ENCODE results near the gene RAI14. TPM values are rescaled to one million over a fixed set of nuclear protein-coding genes. Genes with fewer than 3 reads are reported as not detected.

Gene RAI14
- total RNA-seq, 6 experiments from 2014 or later: 11.9 to 30.8 (median 20.8) TPM

DNA sequence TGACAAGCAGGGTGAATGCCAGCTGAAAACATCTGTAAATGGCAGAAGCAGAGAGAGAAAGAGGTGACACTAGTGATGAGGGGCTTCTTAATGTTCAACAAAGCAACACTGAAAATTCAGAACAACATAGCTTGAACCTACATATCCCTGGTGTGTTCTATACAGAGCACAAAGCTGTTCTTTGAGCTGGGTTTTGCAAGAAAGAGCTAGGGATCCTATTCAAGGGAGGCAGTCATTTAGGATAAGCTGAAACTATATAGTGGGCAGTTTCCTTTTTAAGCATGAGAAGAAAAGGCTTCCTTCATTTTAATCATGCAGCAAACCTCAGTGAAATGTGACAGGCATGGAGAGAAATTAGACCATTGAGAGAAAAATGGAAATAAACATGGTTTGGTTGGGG, 45.6 kb upstream of the RAI14 start:
- Histone ChIP-seq H3K4me1 (no peaks in the 10 kb centered on the region), H3K36me3 (no peaks in the 10 kb centered on the region), H3K9me3 (no peaks in the 10 kb centered on the region), H3K27me3 (no peaks in the 10 kb centered on the region), H3K4me3 (no peak overlapping the region), H3K27ac (no peak overlapping the region)
- intact Hi-C loops (cut with DNase I): no loop called here
- no peak for DNase-seq
- no peak for ATAC-seq
- TF ChIP-seq CTCF (IDR thresholded peaks at IDR 0.05): no peak
- no peak for TF ChIP-seq POLR2A (IDR thresholded peaks at IDR 0.05)

DNA sequence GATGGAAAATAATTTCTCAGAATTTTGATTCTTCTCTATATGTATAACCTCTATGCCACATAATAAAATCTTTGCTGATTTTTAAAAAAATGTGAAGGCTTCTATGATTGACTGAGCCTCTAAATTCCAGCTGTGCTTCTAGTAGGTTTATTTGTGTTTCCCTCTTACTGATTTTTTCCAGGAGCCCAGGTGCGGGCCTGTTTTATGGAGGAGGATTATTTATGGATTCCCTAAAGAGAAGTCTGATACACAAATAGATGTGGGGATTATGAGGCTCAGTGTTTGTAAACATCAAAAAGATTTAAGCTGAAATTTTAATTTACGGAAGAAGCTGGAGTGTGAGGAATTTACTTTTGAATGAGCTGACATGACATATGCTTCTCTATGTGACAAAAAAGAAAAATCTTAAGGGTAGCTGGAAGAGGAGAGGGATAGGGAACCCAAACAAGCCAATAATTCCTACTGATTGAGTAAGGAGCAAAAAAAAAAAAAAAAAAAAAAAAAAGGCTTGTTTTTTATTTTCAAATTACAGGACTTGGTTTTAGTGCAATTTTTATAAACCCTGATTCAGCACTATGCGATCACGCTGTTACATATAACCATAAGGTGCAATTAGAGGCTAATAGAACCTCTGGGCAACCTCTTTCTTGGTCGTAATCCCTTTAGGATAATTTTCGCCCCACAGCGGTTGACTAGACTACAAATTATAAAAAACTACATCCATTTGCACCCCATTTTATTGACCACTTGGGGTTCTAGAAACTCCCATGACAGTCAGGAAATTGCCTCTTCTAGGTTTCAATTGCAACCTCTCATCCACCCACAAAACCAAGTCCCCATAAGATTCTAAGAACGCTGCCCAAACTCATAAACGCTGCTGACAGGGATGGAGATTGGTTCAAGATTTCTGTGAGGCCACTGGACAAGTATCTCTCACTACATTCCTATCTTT, 44.4 kb upstream of the RAI14 start:
- intact Hi-C loops (cut with DNase I): no loop called here
- ATAC-seq (no peak), DNase-seq (no peak)
- Histone ChIP-seq H3K27ac (no peak overlapping the region), H3K4me3 (no peak overlapping the region), H3K9me3 (no peaks in the 10 kb centered on the region), H3K4me1 (no peaks in the 10 kb centered on the region), H3K36me3 (no peaks in the 10 kb centered on the region), H3K27me3 (no peaks in the 10 kb centered on the region)
- WGBS (ENCODE audit: insufficient coverage, low coverage, low lambda C conversion rate, missing lambda C conversion rate): 86% methylated on average over 9 of the region's 9 CpGs
- TF ChIP-seq POLR2A (IDR thresholded peaks at IDR 0.05) (no peak), CTCF (IDR thresholded peaks at IDR 0.05) (no peak)

DNA sequence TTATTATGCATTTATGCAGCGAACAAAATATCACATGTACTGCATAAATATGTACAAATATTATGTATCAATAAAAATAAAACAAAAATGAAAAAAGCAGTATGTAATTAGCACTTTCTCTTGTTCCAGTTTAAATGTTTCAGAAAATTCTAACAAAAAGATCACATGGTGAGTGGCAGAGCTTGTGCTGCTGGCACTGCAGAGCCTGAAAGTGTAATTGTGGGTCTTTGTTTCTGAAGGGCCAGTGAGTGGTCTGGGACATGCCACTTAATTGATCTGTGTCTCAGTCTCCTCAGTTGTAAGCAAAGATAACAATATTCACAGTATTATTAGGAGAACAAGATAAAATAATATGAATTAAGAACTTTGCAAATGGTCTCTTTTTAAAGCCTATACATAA, 39.5 kb upstream of the RAI14 start:
- 57% methylated on average over 1 of the region's 1 CpG for WGBS (ENCODE audit: insufficient coverage, low coverage, low lambda C conversion rate, missing lambda C conversion rate)
- DNase-seq: no peak

GRCh38 chr5:34618371-34619065, 37.6 kb upstream of the RAI14 start:
- Histone ChIP-seq H3K27me3 (no peaks in the 10 kb centered on the region), H3K9me3 (no peaks in the 10 kb centered on the region), H3K36me3 (no peaks in the 10 kb centered on the region), H3K27ac (no peak overlapping the region), H3K4me1 (no peaks in the 10 kb centered on the region), H3K4me3 (no peak overlapping the region)
- DNase-seq (no peak), ATAC-seq (no peak)
- TF ChIP-seq POLR2A (IDR thresholded peaks at IDR 0.05) (no peak), CTCF (IDR thresholded peaks at IDR 0.05) (no peak)
- 85% methylated on average over 4 of the region's 4 CpGs for WGBS (ENCODE audit: insufficient coverage, low coverage, low lambda C conversion rate, missing lambda C conversion rate)
- intact Hi-C loops (cut with DNase I): no loop called here

More for the DNA sequence above, 39.5 kb upstream of the RAI14 start:
- Histone ChIP-seq H3K4me1 (no peaks in the 10 kb centered on the region), H3K9me3 (no peaks in the 10 kb centered on the region), H3K27me3 (no peaks in the 10 kb centered on the region), H3K36me3 (no peaks in the 10 kb centered on the region), H3K4me3 (no peak overlapping the region), H3K27ac (no peak overlapping the region)
- TF ChIP-seq POLR2A (IDR thresholded peaks at IDR 0.05): no peak
- TF ChIP-seq CTCF (IDR thresholded peaks at IDR 0.05): no peak
- no peak for ATAC-seq
- intact Hi-C loops (cut with DNase I): no loop called here

Measured in right lobe of liver (tissue), 6 donors.